Neural cell (in vitro differentiated cells): ENCODE measurements around the gene GPRIN1. TPM values are rescaled to one million over a fixed set of nuclear protein-coding genes. Genes with fewer than 3 reads are reported as not detected.

ENCODE experiments used
- H2AFZ ChIP-seq: fragments of 200-600, 300-800 bp; sonication (generic), shearing (Covaris generic); 2 replicates; pipeline ENCODE4 v1.6.0; 2014; ENCODE audit warnings: low read depth, mild to moderate bottlenecking, antibody characterized with exemption, low read length, moderate library complexity
- H3F3A ChIP-seq: fragments of 200-600 bp; shearing (Covaris generic); 2 replicates; pipeline ENCODE4 v1.6.1; 2016; ENCODE audit warnings: mild to moderate bottlenecking, moderate library complexity, mixed read lengths, antibody characterized with exemption, low read length; ENCODE audit not compliant: insufficient read depth, poor library complexity, severe bottlenecking
- H3K27ac ChIP-seq: fragments of 200-600, 300-800 bp; sonication (generic), shearing (Covaris generic); 2 replicates; pipeline ENCODE4 v1.5.1; 2014; ENCODE audit warnings: mild to moderate bottlenecking, low read length, moderate library complexity
- H3K27me3 ChIP-seq: fragments of 300-800, 200-600 bp; sonication (generic), shearing (Covaris generic); 2 replicates; pipeline ENCODE4 v1.6.0; 2014; ENCODE audit warnings: mild to moderate bottlenecking, low read depth, low read length, moderate library complexity; ENCODE audit not compliant: insufficient read depth
- H3K36me3 ChIP-seq: fragments of 300-800, 200-600 bp; sonication (generic), shearing (Covaris generic); 2 replicates; pipeline ENCODE4 v1.5.1; 2014; ENCODE audit warnings: mild to moderate bottlenecking, antibody characterized with exemption, low read length, moderate library complexity; ENCODE audit not compliant: insufficient read depth
- H3K4me2 ChIP-seq: fragments of 300-800, 200-600 bp; sonication (generic), shearing (Covaris generic); 2 replicates; pipeline ENCODE4 v1.6.0; 2014; ENCODE audit warnings: mild to moderate bottlenecking, low read length
- H3K4me3 ChIP-seq: fragments of 300-800, 200-600 bp; sonication (generic), shearing (Covaris generic); 2 replicates; pipeline ENCODE4 v1.5.1; 2014; ENCODE audit warnings: mild to moderate bottlenecking, low read length, moderate library complexity
- H3K79me2 ChIP-seq: fragments of 200-600 bp; shearing (Covaris generic); replicated peaks from 2 replicates; pipeline ENCODE4 v1.6.0; 2014; ENCODE audit warnings: mild to moderate bottlenecking, low read length, moderate library complexity; ENCODE audit not compliant: insufficient read depth
- H3K9ac ChIP-seq: fragments of 300-800, 200-600 bp; sonication (generic), shearing (Covaris generic); 2 replicates; pipeline ENCODE4 v1.6.1; 2016; ENCODE audit warnings: mild to moderate bottlenecking, low read length, mixed read lengths
- H3K9me2 ChIP-seq: fragments of 200-600 bp; shearing (Covaris generic); 2 replicates; pipeline ENCODE4 v1.6.1; 2016; ENCODE audit warnings: mild to moderate bottlenecking, low read length, mixed read lengths; ENCODE audit not compliant: insufficient read depth
- H3K9me3 ChIP-seq: fragments of 200-600, 300-800 bp; sonication (generic), shearing (Covaris generic); 2 replicates; pipeline ENCODE4 v1.6.1; 2016; ENCODE audit warnings: mild to moderate bottlenecking, mixed run types, low read length, moderate library complexity, mixed read lengths
- H4K20me1 ChIP-seq: fragments of 200-600 bp; shearing (Covaris generic); 2 replicates; pipeline ENCODE4 v1.6.1; 2016; ENCODE audit warnings: mild to moderate bottlenecking, mixed run types; ENCODE audit not compliant: insufficient read depth
- EP300 ChIP-seq: fragments of 450-650 bp; conservative IDR thresholded peaks from 2 replicates; pipeline ENCODE4 v1.6.1; 2014; ENCODE audit warnings: antibody characterized with exemption, mild to moderate bottlenecking, moderate library complexity; ENCODE audit not compliant: poor library complexity, severe bottlenecking
- EZH2 ChIP-seq: fragments of 200-600, 300-800 bp; shearing (Covaris generic), sonication (generic); IDR thresholded peaks from 2 replicates; pipeline ENCODE4 v1.6.1; 2014; ENCODE audit warnings: antibody characterized with exemption, low read length, borderline replicate concordance, mild to moderate bottlenecking; ENCODE audit not compliant: insufficient read depth, poor library complexity, severe bottlenecking
- MXI1 ChIP-seq: fragments of 450-650 bp; conservative IDR thresholded peaks from 2 replicates; pipeline ENCODE4 v1.6.1; 2014; ENCODE audit warnings: antibody characterized with exemption, mild to moderate bottlenecking; ENCODE audit not compliant: poor library complexity, severe bottlenecking
- POLR2AphosphoS5 ChIP-seq: IDR thresholded peaks from 2 replicates; pipeline ENCODE4 v1.6.1; 2012
- RAD21 ChIP-seq: fragments of 450-650 bp; conservative IDR thresholded peaks from 2 replicates; pipeline ENCODE4 v1.6.1; 2014; ENCODE audit warnings: antibody characterized with exemption, mild to moderate bottlenecking, moderate library complexity
- SMC3 ChIP-seq: fragments of 450-650 bp; conservative IDR thresholded peaks from 2 replicates; pipeline ENCODE4 v1.6.1; 2014; ENCODE audit warnings: antibody characterized with exemption, mild to moderate bottlenecking, moderate library complexity; ENCODE audit not compliant: poor library complexity
- TAF1 ChIP-seq: IDR thresholded peaks from 2 replicates; pipeline ENCODE4 v1.6.1; 2012; ENCODE audit warnings: low read depth
- polyA plus RNA-seq: library from polyadenylated mRNA; depleted of rRNA; stranded (reverse); fragments of >200 nt; gene quantifications from 2 replicates; pipeline ENCODE4 v1.2.3, GENCODE V29; 2014
- TF ChIP-seq, protein P1 (sequence below): IDR thresholded peaks from 2 replicates; pipeline ENCODE4 v1.6.1; 2012; ENCODE audit warnings: borderline replicate concordance
- TF ChIP-seq, protein P2 (sequence below): fragments of 450-650 bp; IDR thresholded peaks from 2 replicates; pipeline ENCODE4 v1.5.1; 2014; ENCODE audit warnings: antibody characterized with exemption, mild to moderate bottlenecking, moderate library complexity; ENCODE audit not compliant: poor library complexity, severe bottlenecking

The GPRIN1 gene
- polyA plus RNA-seq, 1 donor from 2014 or later, result 32.3 TPM

DNA sequence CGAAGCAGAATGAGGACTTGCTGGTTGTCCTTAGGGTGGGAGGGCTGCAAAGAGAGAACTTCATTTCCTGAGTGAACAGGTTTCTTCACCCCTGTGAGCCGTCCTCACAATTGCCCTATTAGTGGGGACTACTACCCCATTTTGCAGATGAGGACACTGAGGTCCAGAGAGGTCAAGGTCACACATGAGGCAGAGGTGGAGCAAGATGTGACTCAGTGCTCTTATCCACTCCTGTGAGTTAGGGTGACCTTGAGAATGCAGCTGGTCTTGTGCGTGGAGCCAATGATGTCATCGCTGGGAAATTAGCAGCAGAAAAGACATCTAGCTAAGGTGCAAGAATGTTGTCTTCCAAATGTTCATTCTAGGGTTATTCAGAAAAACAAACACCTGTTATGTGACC, 26.9 kb downstream of the GPRIN1 start:
- H3K4me2 ChIP-seq, result no peak overlapping the region
- H3K27me3 ChIP-seq, result no peaks in the 10 kb centered on the region
- no peak overlapping the region for H2AFZ ChIP-seq
- H3F3A ChIP-seq, result no peaks in the 10 kb centered on the region
- H3K4me3 ChIP-seq, result no peak overlapping the region
- H3K27ac ChIP-seq, result no peak overlapping the region
- no peaks in the 10 kb centered on the region for H4K20me1 ChIP-seq
- H3K79me2 ChIP-seq, result no peaks in the 10 kb centered on the region
- H3K36me3 ChIP-seq, result no peaks in the 10 kb centered on the region
- no peaks in the 10 kb centered on the region for H3K9me2 ChIP-seq
- H3K9me3 ChIP-seq, result peaks cover 2% of the 10 kb centered on the region
- TF ChIP-seq RAD21 (no peak), SMC3 (no peak), POLR2AphosphoS5 (no peak), MXI1 (no peak), EP300 (no peak), TAF1 (no peak), EZH2 (no peak)
- TF ChIP-seq, protein P1, sequence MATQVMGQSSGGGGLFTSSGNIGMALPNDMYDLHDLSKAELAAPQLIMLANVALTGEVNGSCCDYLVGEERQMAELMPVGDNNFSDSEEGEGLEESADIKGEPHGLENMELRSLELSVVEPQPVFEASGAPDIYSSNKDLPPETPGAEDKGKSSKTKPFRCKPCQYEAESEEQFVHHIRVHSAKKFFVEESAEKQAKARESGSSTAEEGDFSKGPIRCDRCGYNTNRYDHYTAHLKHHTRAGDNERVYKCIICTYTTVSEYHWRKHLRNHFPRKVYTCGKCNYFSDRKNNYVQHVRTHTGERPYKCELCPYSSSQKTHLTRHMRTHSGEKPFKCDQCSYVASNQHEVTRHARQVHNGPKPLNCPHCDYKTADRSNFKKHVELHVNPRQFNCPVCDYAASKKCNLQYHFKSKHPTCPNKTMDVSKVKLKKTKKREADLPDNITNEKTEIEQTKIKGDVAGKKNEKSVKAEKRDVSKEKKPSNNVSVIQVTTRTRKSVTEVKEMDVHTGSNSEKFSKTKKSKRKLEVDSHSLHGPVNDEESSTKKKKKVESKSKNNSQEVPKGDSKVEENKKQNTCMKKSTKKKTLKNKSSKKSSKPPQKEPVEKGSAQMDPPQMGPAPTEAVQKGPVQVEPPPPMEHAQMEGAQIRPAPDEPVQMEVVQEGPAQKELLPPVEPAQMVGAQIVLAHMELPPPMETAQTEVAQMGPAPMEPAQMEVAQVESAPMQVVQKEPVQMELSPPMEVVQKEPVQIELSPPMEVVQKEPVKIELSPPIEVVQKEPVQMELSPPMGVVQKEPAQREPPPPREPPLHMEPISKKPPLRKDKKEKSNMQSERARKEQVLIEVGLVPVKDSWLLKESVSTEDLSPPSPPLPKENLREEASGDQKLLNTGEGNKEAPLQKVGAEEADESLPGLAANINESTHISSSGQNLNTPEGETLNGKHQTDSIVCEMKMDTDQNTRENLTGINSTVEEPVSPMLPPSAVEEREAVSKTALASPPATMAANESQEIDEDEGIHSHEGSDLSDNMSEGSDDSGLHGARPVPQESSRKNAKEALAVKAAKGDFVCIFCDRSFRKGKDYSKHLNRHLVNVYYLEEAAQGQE, result no peak
- TF ChIP-seq, protein P2, sequence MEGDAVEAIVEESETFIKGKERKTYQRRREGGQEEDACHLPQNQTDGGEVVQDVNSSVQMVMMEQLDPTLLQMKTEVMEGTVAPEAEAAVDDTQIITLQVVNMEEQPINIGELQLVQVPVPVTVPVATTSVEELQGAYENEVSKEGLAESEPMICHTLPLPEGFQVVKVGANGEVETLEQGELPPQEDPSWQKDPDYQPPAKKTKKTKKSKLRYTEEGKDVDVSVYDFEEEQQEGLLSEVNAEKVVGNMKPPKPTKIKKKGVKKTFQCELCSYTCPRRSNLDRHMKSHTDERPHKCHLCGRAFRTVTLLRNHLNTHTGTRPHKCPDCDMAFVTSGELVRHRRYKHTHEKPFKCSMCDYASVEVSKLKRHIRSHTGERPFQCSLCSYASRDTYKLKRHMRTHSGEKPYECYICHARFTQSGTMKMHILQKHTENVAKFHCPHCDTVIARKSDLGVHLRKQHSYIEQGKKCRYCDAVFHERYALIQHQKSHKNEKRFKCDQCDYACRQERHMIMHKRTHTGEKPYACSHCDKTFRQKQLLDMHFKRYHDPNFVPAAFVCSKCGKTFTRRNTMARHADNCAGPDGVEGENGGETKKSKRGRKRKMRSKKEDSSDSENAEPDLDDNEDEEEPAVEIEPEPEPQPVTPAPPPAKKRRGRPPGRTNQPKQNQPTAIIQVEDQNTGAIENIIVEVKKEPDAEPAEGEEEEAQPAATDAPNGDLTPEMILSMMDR, result no peak
- no peak overlapping the region for H3K9ac ChIP-seq

GRCh38 chr5:176581361-176581760, 28.6 kb downstream of the GPRIN1 start:
- Histone ChIP-seq H3K9me3 (peaks cover 2% of the 10 kb centered on the region), H3K4me3 (no peak overlapping the region), H2AFZ (no peak overlapping the region), H3K27me3 (no peaks in the 10 kb centered on the region), H3K9ac (no peak overlapping the region), H3K9me2 (no peaks in the 10 kb centered on the region), H3K4me2 (no peak overlapping the region), H3F3A (no peaks in the 10 kb centered on the region), H3K79me2 (no peaks in the 10 kb centered on the region), H3K36me3 (no peaks in the 10 kb centered on the region), H3K27ac (no peak overlapping the region), H4K20me1 (no peaks in the 10 kb centered on the region)
- TF ChIP-seq SMC3 (no peak), RAD21 (no peak), EZH2 (no peak), POLR2AphosphoS5 (no peak), MXI1 (no peak), TAF1 (no peak), EP300 (no peak)
- TF ChIP-seq, protein P1, result no peak
- TF ChIP-seq, protein P2, result no peak
